HG03558 (cell line): Measurements from ENCODE around the gene SRL.
"Not testable (repeated sequence)": the region's sequence is repeated elsewhere in the genome, so short reads cannot be mapped to it uniquely, and the experiment has no call there.

Source experiments
- ATAC-seq: cut with Tn5 transposase; IDR thresholded peaks from one replicate; pipeline ENCODE4 v1.9.1; 2021; ENCODE audit warnings: moderate number of reproducible peaks; ENCODE audit not compliant: unreplicated experiment; ENCODE audit errors: extremely low read depth

Gene SRL

DNA sequence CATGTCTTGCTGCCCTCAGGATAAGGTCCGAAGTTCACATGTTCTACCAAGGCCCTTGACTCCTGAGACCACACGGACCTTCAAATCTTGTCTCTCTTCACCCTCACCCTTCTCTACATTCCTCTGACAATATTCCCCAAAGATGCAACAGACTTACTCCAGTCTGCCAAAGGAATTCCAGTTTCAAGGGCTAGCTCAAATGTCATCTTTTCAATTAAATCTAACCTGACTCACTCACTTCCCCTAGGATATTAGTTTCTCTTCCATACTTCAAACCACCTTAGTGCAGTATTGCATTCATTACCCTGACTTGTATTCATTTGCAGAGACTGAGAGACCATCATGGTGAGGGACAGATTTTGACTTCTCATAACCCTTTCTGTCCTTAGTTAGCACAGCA is 66.0 kb downstream of the SRL start:
- no peak for ATAC-seq

DNA sequence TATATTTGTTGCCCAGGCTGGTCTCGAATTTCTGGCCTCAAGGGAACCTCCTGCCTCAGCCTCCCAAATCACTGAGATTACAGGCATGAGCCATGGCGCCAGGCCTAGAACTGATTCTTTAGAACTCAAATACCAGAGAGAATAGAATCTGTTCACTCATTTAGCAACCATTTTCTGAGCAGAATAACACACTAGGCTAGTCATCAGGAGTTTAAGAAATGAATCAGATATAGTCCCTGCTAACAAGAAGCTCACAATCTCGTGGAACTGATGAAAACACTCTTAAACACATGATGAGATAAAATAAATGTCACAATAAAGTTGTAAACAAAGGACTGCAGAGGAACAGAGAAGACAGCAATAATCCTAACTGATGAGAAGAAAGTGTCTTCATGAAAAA is 69.8 kb downstream of the SRL start:
- ATAC-seq = no peak

DNA sequence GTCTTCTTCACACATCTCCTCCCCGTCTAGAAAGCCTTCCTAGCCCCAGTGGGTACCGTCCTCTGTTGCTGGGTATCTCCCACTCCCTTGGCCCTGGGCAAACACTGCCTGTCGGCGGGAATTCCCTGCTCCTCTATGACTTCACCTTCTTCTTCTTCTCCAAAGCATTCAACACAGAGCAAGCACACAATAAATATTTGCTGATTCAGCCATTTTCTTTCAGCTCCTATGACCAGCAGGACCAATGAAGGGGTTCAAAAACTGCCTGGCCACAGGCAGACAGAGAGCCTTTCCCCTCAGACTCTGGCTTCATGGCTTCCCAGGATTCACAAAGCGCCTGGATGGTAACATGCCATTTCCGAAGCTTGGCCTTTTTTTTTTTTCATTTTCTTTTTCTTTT is 72.5 kb downstream of the SRL start:
- ATAC-seq = no peak

DNA sequence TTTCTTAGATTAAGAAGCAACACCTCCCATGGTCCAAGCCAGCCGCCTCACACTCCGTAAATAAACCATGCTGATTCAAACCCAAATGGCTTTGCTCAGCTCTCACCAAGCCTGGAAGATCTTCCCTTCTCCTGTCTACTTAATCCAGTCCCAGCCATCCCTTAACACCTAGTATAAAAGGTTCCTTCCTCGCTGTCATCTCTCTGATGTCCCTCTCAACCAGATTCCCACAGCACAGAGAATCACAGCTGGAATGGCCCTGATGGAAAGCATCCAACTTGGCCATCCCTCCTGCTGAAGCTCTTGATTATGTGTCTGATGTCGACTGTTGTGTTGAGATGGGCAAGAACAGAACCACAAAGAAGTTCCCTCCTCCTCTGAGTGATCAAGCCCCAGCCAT is 75.1 kb downstream of the SRL start:
- ATAC-seq = no peak

DNA sequence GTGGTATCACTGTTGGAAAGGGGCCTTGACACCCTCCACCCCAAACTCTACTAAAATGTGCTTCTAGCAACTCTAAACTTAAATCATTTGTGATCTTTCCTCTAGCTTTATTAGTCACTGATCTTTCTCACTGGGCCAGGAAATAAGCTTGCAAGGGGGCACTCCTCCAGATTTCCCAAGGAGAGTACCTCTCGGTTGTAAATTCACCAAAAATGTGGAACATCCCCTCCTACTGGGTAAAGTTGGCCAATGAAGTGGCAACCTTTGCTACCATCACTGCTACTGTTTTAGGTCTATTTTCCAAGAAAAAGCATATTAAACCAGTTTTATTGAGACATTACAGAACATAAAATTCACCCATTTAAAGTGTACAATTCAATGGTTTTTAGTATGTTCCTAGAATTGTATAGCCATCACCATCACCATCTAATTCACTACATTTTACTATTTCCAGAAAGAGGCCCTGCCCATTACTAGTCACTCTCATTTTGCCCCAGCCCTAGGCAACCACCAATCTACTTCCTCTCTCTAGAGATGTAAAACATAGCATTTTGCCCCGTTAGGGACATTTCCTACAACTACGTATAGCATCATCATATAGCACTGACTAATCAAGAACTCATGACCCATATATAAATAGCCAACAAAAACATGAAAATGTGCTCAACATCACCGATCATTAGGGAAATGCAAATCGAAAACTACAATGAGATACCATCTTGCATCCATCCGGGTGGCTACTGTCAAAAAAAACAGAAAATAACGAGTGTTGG is 81.0 kb downstream of the SRL start:
- no peak for ATAC-seq

DNA sequence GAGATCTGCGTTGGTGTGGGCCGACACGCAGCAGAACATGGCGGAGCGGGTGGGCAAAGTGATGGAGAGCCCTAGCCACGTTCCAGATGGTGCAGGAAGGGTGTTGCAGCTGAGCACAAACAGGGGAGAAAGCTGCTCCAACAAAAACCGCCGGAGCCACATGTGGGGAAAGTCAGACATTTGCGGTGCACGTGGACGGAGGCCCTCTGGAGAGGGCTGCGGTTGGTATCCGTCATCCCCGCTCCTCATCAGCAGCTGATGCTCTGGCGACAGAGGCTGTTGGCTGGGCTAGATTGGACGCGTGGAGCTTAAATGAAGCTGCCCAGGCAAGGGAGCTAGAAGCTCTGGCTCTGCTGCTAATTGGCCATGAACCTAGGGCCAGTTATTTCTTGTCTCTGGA is 82.2 kb downstream of the SRL start:
- no peak for ATAC-seq

DNA sequence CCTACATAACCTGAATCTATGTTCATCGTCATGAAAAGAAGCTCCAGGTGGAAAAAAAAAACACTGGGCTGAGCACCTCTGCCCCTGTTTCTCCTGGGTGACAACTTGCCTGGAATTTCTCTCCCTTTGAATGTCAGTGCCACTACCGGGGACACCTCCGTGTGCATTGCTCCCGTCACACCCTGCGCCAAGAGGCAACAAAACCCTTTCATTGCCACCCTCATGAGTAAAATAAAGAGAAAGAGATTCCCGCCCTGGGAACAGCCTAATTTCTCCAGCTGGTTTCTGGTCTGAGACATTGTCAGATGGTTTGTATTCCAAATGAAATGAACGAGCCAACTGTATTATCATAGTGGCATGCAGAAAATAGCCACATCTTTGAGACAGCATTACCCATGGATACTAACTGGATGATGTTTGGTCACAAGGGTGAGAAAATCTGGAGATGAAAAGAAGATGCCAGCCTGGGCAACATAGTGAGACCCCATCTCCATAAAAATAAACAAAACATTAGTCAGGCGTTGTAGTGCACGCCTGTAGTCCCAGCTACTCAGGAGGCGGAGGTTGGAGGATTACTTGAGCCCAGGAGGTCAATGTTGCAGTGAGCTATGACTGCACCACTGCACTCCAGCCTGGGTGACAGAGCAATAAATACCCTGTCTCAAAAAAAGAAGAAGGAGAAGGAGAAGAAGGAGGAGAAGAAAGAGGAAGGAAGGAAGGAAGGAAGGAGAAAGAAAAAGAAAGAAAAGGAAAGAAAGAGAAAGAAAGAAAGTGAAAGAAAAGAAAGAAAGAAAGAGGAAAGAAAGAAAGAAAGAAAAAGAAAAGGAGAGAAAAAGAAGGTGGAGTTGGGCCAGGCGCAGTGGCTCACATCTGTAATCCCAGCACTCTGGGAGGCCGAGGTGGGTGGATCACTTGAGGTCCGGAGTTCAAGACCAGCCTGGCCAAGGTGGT is 83.5 kb downstream of the SRL start:
- ATAC-seq = no peak

DNA sequence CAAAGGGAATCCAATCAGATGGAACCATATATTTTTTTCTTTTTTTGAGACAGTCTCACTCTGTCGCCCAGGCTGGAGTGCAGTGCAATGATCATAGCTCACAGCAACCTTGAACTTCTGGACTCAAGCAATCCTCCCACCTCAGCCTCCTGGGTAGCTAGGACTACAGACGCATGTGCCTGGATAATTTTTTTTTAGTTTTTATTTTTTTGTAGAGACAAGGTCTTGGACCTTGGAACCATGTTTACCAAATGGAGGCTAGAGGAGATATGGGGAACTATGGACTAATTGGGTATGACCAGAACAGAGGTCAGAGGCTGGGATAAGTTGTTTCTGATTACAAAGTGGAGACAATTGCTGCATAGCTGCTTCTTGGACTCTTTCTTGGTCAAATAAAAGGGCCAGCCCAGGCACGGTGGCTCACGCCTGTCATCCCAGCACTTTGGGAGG is 84.5 kb downstream of the SRL start:
- ATAC-seq = no peak

DNA sequence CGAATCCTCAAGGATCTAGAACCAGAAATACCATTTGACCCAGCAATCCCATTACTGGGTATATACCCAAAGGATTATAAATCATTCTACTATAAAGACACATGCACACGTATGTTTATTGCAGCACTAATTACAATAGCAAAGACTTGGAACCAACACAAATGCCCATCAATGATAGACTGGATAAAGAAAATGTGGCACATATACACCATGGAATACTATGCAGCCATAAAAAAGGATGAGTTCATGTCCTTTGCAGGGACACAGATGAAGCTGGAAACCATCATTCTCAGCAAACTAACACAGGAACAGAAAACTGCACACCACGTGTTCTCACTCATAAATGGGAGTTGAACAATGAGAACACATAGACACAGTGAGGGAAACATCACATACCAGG is 85.4 kb downstream of the SRL start:
- not testable (repeated sequence) for ATAC-seq

DNA sequence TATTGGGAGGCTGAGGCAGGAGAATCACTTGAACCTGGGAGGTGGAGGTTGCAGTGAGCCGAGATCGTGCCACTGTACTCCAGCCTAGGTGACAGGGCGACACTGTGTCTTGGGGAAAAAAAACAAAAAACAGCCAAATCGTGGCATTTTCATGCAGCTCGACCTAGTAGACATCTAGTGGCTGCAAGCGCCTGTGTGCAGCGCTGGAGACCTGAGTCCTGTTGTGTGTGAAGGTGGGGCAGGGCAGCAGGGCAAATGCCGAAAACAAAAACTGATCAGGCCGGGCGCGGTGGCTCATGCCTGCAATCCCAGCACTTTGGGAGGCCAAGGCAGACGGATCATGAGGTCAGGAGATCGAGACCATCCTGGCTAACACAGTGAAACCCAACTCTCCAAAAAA is 88.5 kb downstream of the SRL start:
- ATAC-seq = not testable (repeated sequence)

DNA sequence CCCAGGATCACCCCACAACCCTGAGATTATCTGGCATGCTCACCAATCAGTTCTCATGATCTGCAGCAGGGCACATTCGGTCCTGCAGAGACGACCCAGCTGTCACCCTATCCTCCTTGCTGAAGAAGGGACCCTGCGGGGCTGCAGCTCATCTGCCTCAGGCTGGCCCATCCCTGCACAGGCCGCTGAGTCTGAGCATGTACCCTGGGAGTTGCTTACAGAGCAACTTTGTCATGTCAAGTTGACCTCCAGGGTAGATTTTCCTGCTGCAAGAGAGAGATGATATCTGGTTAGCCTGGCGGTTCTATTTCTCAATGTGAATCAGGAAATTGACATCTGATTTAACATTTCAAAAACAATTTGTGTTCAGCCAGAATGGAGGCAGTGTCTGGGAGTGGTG is 89.6 kb downstream of the SRL start:
- ATAC-seq = no peak

DNA sequence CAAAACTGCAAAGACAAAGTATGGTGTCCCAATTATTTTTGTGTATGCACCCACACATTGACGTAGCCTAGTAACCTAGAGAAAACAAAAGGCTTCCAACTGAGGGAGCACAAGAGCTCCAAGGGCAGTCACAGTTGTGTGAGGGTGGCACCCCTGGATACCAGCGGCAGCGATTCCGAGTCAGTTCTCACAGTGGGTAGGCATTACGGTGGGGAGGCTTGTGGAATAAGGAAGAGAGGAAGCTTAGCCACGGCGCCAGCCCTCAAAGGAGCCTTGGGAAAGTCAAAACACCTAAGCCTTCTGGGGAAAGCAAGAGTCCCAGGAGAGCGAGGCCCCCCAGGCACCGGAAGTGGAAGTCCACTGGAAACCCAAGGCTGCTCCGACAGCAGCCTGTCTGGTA is 94.6 kb downstream of the SRL start:
- ATAC-seq = no peak

DNA sequence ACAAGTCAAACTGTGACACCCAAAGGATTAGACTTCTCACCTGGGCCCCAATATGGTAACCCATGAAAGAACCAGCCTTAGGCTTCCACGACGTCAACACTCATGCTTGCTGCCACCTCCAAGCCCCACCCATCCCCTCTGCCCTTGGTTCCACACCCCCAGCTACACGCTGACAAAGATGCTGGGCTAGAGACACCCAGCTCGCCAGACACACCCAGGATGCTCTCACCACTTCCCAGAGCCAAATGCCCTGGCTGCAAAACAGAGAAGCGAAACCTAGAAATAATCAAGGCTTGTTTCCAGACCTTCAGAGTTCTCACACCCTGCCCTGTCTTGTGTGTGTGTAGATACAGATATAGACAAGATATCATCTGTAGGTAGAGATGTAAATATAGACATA is 99.6 kb downstream of the SRL start:
- no peak for ATAC-seq

DNA sequence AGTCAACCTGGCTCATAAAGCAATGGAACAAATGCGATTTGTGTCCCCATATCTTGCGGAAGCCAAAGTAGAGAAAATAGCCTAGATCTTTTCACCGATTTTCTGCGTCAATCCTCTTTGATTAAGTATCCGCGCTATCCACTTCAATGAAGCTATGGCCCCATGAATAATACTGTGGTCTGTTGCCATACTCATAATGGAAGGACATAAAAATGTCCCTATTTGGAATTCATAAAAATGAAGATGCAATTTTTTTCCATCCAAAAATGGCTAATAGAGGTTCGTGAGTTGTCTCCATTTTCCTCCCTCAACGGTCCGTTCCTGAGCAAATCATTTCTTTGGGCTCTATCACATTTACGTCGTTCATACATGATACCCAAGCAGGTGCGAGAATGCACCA is 100.3 kb downstream of the SRL start:
- ATAC-seq = no peak

DNA sequence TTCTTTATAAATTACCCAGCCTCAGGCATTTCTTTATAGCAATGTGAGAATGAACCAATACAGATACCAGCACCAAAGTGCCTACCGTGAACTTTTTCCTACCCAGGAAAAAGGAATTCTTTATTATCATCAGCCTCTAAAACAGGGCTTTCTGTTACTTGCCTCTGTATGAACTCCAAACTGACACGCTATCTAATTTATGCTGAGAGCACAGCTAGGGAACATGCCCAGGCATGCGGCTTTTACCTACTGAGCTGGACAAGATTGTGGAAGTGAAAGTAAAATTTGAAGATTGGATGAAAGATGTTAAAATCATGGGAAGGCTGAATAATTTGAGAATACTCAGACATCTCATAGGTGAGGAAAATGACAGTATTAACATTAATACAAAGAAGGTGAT is 101.2 kb downstream of the SRL start:
- ATAC-seq = no peak

DNA sequence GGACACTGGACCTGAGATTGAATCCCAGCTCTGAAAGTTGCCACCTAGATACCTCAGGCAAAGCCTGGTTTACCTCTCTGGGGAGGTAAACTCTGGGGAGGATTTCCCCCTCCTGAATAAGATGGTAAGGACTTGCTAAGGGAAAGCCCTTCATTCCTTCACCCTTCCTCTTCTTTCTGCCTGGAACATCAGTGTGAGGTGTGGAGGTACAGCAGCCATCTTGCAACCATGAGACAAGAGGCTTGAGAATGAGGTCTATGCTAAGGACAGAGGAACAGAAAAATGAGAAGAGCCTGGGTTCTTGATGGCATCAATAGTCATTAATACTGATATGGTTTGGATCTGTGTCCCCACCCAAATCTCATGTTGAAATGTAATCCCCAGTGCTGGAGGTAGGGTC is 101.9 kb downstream of the SRL start:
- ATAC-seq = no peak
